Upper lobe of left lung (tissue), 4 donors: ENCODE results near the gene CELF3.

Source experiments
- EP300 ChIP-seq, 4 donors: sonication (generic); formaldehyde crosslinking; IDR thresholded peaks; one replicate each; pipeline ENCODE4 v1.5.1; 2017; ENCODE audit warnings: antibody characterized with exemption in 4 of 4, control low read depth in 2 of 4
- POLR2A ChIP-seq, 4 donors: fragments of 450-650 bp; IDR thresholded peaks; one replicate each; pipeline ENCODE4 v1.5.1; 2016 to 2017; ENCODE audit warnings: antibody characterized with exemption in 4 of 4, mild to moderate bottlenecking in 2 of 4
- TF ChIP-seq, protein P1 (sequence below), 6 experiments: fragments of 450-650 bp in 4 of 6; fragments of 200-600 bp in 2 of 6; sonication (generic) in 2 of 6; IDR thresholded peaks; one replicate each; pipeline ENCODE4 v1.5.1; 2016 to 2019; ENCODE audit warnings: antibody characterized with exemption in 6 of 6

DNA sequence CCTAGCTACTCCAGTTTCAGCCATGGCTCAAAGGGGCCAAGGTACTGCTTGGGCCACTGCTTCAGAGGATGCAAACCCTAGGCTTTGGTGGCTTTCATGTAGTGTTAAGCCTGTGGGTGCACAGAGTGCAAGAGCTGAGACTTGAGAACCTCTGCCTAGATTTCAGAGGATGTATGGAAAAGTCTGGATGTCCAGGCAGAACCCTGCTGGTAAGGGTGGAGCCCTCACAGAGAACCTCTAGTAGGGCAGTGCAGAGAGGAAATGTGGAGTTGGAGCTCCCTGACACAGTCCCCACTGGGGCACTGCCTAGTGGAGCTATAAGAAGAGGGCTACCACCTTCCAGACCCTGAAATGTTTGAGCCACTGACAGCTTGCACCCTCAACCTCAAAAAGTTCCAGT lies 20.9 kb upstream of the CELF3 start:
- no peak for TF ChIP-seq EP300 (IDR thresholded peaks at IDR 0.05)
- TF ChIP-seq, protein P1, sequence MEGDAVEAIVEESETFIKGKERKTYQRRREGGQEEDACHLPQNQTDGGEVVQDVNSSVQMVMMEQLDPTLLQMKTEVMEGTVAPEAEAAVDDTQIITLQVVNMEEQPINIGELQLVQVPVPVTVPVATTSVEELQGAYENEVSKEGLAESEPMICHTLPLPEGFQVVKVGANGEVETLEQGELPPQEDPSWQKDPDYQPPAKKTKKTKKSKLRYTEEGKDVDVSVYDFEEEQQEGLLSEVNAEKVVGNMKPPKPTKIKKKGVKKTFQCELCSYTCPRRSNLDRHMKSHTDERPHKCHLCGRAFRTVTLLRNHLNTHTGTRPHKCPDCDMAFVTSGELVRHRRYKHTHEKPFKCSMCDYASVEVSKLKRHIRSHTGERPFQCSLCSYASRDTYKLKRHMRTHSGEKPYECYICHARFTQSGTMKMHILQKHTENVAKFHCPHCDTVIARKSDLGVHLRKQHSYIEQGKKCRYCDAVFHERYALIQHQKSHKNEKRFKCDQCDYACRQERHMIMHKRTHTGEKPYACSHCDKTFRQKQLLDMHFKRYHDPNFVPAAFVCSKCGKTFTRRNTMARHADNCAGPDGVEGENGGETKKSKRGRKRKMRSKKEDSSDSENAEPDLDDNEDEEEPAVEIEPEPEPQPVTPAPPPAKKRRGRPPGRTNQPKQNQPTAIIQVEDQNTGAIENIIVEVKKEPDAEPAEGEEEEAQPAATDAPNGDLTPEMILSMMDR (IDR thresholded peaks at IDR 0.05) = no peak
- TF ChIP-seq POLR2A (IDR thresholded peaks at IDR 0.05) = no peak
